ENCODE data around the gene DTNB.

Gene DTNB

DNA sequence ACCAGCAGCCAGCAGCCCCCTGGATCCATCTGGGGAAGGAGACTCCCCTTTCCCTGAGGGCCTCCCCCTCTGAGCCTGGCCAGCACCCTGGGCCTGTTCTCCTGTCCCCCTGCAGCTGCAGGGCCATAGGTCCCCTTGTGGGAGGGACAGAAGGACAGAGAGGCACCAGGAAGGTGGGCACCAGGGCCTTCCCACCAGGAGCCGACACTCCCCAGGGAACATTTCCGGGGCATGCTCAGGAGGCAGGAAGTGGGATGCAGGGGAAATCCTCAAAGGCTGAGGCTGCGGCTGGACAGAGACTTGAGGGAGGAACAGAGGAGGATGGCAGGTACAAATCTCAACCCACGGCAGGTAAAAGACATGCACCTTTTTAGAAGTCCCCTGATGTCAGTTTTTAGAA lies 317.3 kb downstream of the DTNB start:
- TF ChIP-seq, protein P1, sequence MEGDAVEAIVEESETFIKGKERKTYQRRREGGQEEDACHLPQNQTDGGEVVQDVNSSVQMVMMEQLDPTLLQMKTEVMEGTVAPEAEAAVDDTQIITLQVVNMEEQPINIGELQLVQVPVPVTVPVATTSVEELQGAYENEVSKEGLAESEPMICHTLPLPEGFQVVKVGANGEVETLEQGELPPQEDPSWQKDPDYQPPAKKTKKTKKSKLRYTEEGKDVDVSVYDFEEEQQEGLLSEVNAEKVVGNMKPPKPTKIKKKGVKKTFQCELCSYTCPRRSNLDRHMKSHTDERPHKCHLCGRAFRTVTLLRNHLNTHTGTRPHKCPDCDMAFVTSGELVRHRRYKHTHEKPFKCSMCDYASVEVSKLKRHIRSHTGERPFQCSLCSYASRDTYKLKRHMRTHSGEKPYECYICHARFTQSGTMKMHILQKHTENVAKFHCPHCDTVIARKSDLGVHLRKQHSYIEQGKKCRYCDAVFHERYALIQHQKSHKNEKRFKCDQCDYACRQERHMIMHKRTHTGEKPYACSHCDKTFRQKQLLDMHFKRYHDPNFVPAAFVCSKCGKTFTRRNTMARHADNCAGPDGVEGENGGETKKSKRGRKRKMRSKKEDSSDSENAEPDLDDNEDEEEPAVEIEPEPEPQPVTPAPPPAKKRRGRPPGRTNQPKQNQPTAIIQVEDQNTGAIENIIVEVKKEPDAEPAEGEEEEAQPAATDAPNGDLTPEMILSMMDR (IDR thresholded peaks at IDR 0.05), result no peak
- Histone ChIP-seq H3K9me3 (no peaks in the 10 kb centered on the region), H3K4me1 (ENCODE audit: control insufficient read depth in 1 of 2, insufficient read depth in 1 of 2, low read depth in 1 of 2, low read length in 1 of 2) (no peaks in the 10 kb centered on the region), H3K27ac (no peak overlapping the region), H3K36me3 (no peaks in the 10 kb centered on the region), H3K4me3 (ENCODE audit: low read depth in 1 of 2, low read length in 1 of 2) (no peak overlapping the region), H3K27me3 (peaks cover 11% of the 10 kb centered on the region)

GRCh38 chr2:25355270-25355669 lies 318.1 kb downstream of the DTNB start:
- H3K27me3 ChIP-seq, result peaks cover 11% of the 10 kb centered on the region
- H3K9me3 ChIP-seq, result no peaks in the 10 kb centered on the region
- TF ChIP-seq, protein P1 (IDR thresholded peaks at IDR 0.05), result no peak
- H3K36me3 ChIP-seq, result no peaks in the 10 kb centered on the region
- no peak overlapping the region for H3K27ac ChIP-seq
- H3K4me3 ChIP-seq (ENCODE audit: low read depth in 1 of 2, low read length in 1 of 2), result no peak overlapping the region
- H3K4me1 ChIP-seq (ENCODE audit: control insufficient read depth in 1 of 2, insufficient read depth in 1 of 2, low read depth in 1 of 2, low read length in 1 of 2), result no peaks in the 10 kb centered on the region

- Histone ChIP-seq H3K27ac (no peak overlapping the region), H3K4me1 (ENCODE audit: control insufficient read depth in 1 of 2, insufficient read depth in 1 of 2, low read depth in 1 of 2, low read length in 1 of 2) (peaks cover 3 to 9% of the 10 kb centered on the region in 2 experiments), H3K36me3 (no peaks in the 10 kb centered on the region), H3K4me3 (ENCODE audit: low read depth in 1 of 2, low read length in 1 of 2) (no peak overlapping the region), H3K27me3 (peaks cover 11% of the 10 kb centered on the region), H3K9me3 (no peaks in the 10 kb centered on the region)
- TF ChIP-seq, protein P1 (IDR thresholded peaks at IDR 0.05), result no peak
Measured at GRCh38 chr2:25354116-25354515, 319.3 kb downstream of the DTNB start.

DNA sequence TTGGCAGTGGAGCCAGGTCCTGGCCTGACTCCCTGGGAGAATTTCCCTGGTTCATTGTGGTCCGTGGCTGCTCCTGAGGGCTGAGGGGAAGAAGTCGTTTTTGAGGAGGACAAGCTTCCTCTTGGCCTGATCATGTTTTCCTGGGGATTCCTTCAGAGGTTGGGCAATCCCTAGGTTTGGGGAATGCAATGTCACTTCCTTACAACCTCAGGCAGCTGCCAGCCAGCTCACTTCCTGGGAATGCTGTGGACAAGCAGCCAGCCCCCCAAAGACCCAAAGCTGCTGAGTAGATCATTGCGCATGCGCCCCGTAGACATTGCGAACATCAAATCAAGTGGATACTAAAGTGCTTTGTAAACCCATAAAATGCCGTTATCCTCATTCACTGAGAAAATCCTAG lies 324.0 kb downstream of the DTNB start:
- Histone ChIP-seq H3K36me3 (no peaks in the 10 kb centered on the region), H3K9me3 (no peaks in the 10 kb centered on the region), H3K4me1 (ENCODE audit: control insufficient read depth in 1 of 2, insufficient read depth in 1 of 2, low read depth in 1 of 2, low read length in 1 of 2) (peaks cover 3 to 9% of the 10 kb centered on the region in 2 experiments), H3K4me3 (ENCODE audit: low read depth in 1 of 2, low read length in 1 of 2) (no peak overlapping the region), H3K27me3 (peaks cover 12% of the 10 kb centered on the region), H3K27ac (no peak overlapping the region)
- TF ChIP-seq, protein P1 (IDR thresholded peaks at IDR 0.05), result no peak

GRCh38 chr2:25347846-25348245 lies 325.5 kb downstream of the DTNB start:
- Histone ChIP-seq H3K4me3 (ENCODE audit: low read depth in 1 of 2, low read length in 1 of 2) (no peak overlapping the region), H3K36me3 (no peaks in the 10 kb centered on the region), H3K27ac (no peak overlapping the region), H3K9me3 (no peaks in the 10 kb centered on the region), H3K27me3 (peaks cover 27% of the 10 kb centered on the region), H3K4me1 (ENCODE audit: control insufficient read depth in 1 of 2, insufficient read depth in 1 of 2, low read depth in 1 of 2, low read length in 1 of 2) (peaks cover 3 to 9% of the 10 kb centered on the region in 2 experiments)
- TF ChIP-seq, protein P1 (IDR thresholded peaks at IDR 0.05), result no peak

Data from neutrophil (primary cell).